HepG2 (cell line): Measurements from ENCODE around the gene PPOX. TPM values are rescaled to one million over a fixed set of nuclear protein-coding genes. Genes with fewer than 3 reads are reported as not detected.

Experiments
- BRD4 ChIP-seq: sonication (generic); formaldehyde crosslinking; IDR thresholded peaks from 2 replicates; pipeline ENCODE4 v1.4.0; 2020; ENCODE audit warnings: missing genetic modification reagents
- BRF2 ChIP-seq: sonication (generic); formaldehyde crosslinking; IDR thresholded peaks from 2 replicates; pipeline ENCODE4 v1.8.1; 2022; ENCODE audit warnings: mild to moderate bottlenecking, missing genetic modification reagents
- FOXO4 ChIP-seq: sonication (generic); formaldehyde crosslinking; conservative IDR thresholded peaks from 2 replicates; pipeline ENCODE4 v1.8.1; 2023; ENCODE audit warnings: missing genetic modification reagents
- GABPA ChIP-seq, 2 experiments: IDR thresholded peaks; 2 replicates each; pipeline ENCODE4 v1.6.1; 2011 to 2016; ENCODE audit warnings: low read depth in 2 of 2, low read length in 1 of 2, missing biosample characterization in 1 of 2, missing genetic modification characterization in 1 of 2
- HMGXB4 ChIP-seq, 2 experiments: sonication (generic) in 1 of 2; formaldehyde crosslinking in 1 of 2; IDR thresholded peaks; 2 replicates each; pipeline versions ENCODE4 v1.4.0 to v1.6.1; 2018 to 2020; ENCODE audit warnings: missing genetic modification reagents in 2 of 2, borderline replicate concordance in 1 of 2, low read depth in 1 of 2, mild to moderate bottlenecking in 1 of 2, missing biosample characterization in 1 of 2
- HNF4G ChIP-seq, 2 experiments: sonication (generic) in 1 of 2; formaldehyde crosslinking in 1 of 2; IDR thresholded peaks; 2 replicates each; pipeline versions ENCODE4 v1.4.0 to v1.6.1; 2011 to 2020; ENCODE audit warnings: borderline replicate concordance in 2 of 2, low read depth in 2 of 2, mild to moderate bottlenecking in 2 of 2, low read length in 1 of 2, missing genetic modification reagents in 1 of 2, moderate library complexity in 1 of 2
- KDM5B ChIP-seq: sonication (generic); formaldehyde crosslinking; IDR thresholded peaks from 2 replicates; pipeline ENCODE4 v1.4.0; 2020; ENCODE audit warnings: missing genetic modification reagents, mild to moderate bottlenecking, borderline replicate concordance
- LCORL ChIP-seq, 2 experiments: fragments of 450-650 bp in 1 of 2; sonication (generic) in 1 of 2; formaldehyde crosslinking in 1 of 2; IDR thresholded peaks; 2 replicates each; pipeline versions ENCODE4 v1.5.0 to v1.6.1; 2017 to 2020; ENCODE audit warnings: antibody characterized with exemption in 1 of 2, missing genetic modification reagents in 1 of 2
- NKX3-1 ChIP-seq: sonication (generic); formaldehyde crosslinking; IDR thresholded peaks from 2 replicates; pipeline ENCODE4 v1.5.0; 2020; ENCODE audit warnings: missing genetic modification reagents
- TBX3 ChIP-seq: fragments of 450-650 bp; IDR thresholded peaks from 2 replicates; pipeline ENCODE4 v1.6.1; 2017; ENCODE audit warnings: antibody characterized with exemption, mild to moderate bottlenecking, inconsistent platforms, borderline replicate concordance
- ZFP36L1 ChIP-seq: sonication (generic); formaldehyde crosslinking; IDR thresholded peaks from 2 replicates; pipeline ENCODE4 v1.8.0; 2022; ENCODE audit warnings: mild to moderate bottlenecking, missing genetic modification reagents, moderate library complexity
- ZNF281 ChIP-seq: sonication (generic); formaldehyde crosslinking; IDR thresholded peaks from 2 replicates; pipeline ENCODE4 v1.4.0; 2020; ENCODE audit warnings: missing genetic modification reagents, borderline replicate concordance
- ZNF652 ChIP-seq: IDR thresholded peaks from 2 replicates; pipeline ENCODE4 v1.6.1; 2016; ENCODE audit warnings: low read depth, borderline replicate concordance
- ZNF749 ChIP-seq: sonication (generic); formaldehyde crosslinking; IDR thresholded peaks from 2 replicates; pipeline ENCODE4 v1.8.0; 2022; ENCODE audit warnings: mild to moderate bottlenecking, missing genetic modification reagents, moderate library complexity, borderline replicate concordance
- ZSCAN25 ChIP-seq: sonication (generic); formaldehyde crosslinking; IDR thresholded peaks from 2 replicates; pipeline ENCODE4 v1.8.0; 2022; ENCODE audit warnings: mild to moderate bottlenecking, missing genetic modification reagents
- polyA plus RNA-seq, 8 experiments: library from polyadenylated mRNA; depleted of rRNA in 3 of 8; stranded (reverse) in 7 of 8; unstranded in 1 of 8; fragments of >200 nt; fragmentation: Illumina TruSeq in 4 of 8; extraction: Trizol in 4 of 8; gene quantifications; 2 replicates each; pipeline versions ENCODE4 v1.2.1 to v1.2.3, GENCODE V29; 2011 to 2016; ENCODE audit warnings: low read depth in 4 of 8, missing spikeins in 1 of 8, mixed read lengths in 1 of 8; ENCODE audit not compliant: insufficient read depth in 1 of 8
- total RNA-seq, 5 experiments: library from RNA; depleted of rRNA; stranded (reverse); fragments of >200 nt; fragmentation: Illumina TruSeq; extraction: Trizol; gene quantifications; 2 replicates each; pipeline ENCODE4 v1.2.3, GENCODE V29; 2016; ENCODE audit warnings: low read depth in 1 of 5

PPOX gene
- total and polyA plus RNA-seq, 2 of the 13 experiments (the other 11 are each of a cell fraction or from before 2014, with no cell fraction given), result 15.5 to 27.7 TPM

GRCh38 chr1:161131523-161132409 is 34.5 kb upstream of the PPOX start (continued):
- TF ChIP-seq ZNF281 (CRISPR knock-in tag) (peak; percentile 42; the same call in 1 of the 2 replicates), KDM5B (CRISPR knock-in tag) (peak; percentile 47; the same call in 1 of the 2 replicates), ZSCAN25 (CRISPR knock-in tag) (peak; percentile 88), TBX3 (peak; percentile 37; the same call in 1 of the 2 replicates), BRD4 (CRISPR knock-in tag) (no peak), HMGXB4 (CRISPR knock-in tag; IDR thresholded peaks at IDR 0.05; ENCODE audit: borderline replicate concordance in 1 of 2, low read depth in 1 of 2) (0 out of 4 replicates have a peak, but pooled peaks of 1 of the 2 experiments have one; percentile 53), ZNF652 (CRISPR knock-in tag) (peak; percentile 24; the same call in 1 of the 2 replicates), ZNF749 (CRISPR knock-in tag) (0 out of 2 replicates have a peak, but pooled peaks have one; percentile 63), BRF2 (CRISPR knock-in tag) (no peak), GABPA (IDR thresholded peaks at IDR 0.05; ENCODE audit: low read depth, low read length) (no peak), GABPA (CRISPR knock-in tag; IDR thresholded peaks at IDR 0.05; ENCODE audit: low read depth) (0 out of 2 replicates have a peak, but pooled peaks have one; percentile 6), LCORL (IDR thresholded peaks at IDR 0.05) (no peak), LCORL (CRISPR knock-in tag; IDR thresholded peaks at IDR 0.05) (0 out of 2 replicates have a peak, but pooled peaks have one; percentile 9), FOXO4 (CRISPR knock-in tag) (0 out of 2 replicates have a peak, but pooled peaks have one; percentile 66), NKX3-1 (CRISPR knock-in tag) (no peak), HNF4G (IDR thresholded peaks at IDR 0.05; ENCODE audit: borderline replicate concordance, low read depth, low read length) (no peak), HNF4G (CRISPR knock-in tag; IDR thresholded peaks at IDR 0.05; ENCODE audit: borderline replicate concordance, low read depth) (0 out of 2 replicates have a peak, but pooled peaks have one; percentile 13), ZFP36L1 (CRISPR knock-in tag) (0 out of 2 replicates have a peak, but pooled peaks have one; percentile 25)
